Activated CD8-positive, alpha-beta memory T cell treated with anti-CD3 and anti-CD28 coated beads for 24 hours (primary cell): ENCODE measurements around the gene RLIM.
"Not testable (repeated sequence)": the region's sequence is repeated elsewhere in the genome, so short reads cannot be mapped to it uniquely, and the experiment has no call there.

ENCODE experiments used
- DNase-seq: peaks from one replicate; pipeline ENCODE4 v3.0.0-alpha.2; 2020

The RLIM gene

GRCh38 chrX:74614093-74614909 lies at the start of gene RLIM:
RLIM (minus strand) TSS chrX:74614624; CDS start chrX:74595977, 18,647 bp downstream.
- DNase-seq, result peak; percentile 91

- no peak for DNase-seq
These were observed 41.8 kb upstream of the RLIM start for GRCh38 chrX:74656079-74656745.

GRCh38 chrX:74654953-74655352 lies 40.5 kb upstream of the RLIM start:
- not testable (repeated sequence) for DNase-seq

- DNase-seq, result no peak
These were observed 22.4 kb upstream of the RLIM start for GRCh38 chrX:74636749-74637314.

GRCh38 chrX:74613370-74614092 lies 893 bp downstream of the RLIM start:
- DNase-seq, result peak; percentile 60

GRCh38 chrX:74606799-74607198 lies 7.6 kb downstream of the RLIM start:
- DNase-seq, result no peak

- DNase-seq, result no peak
These were observed 8.1 kb downstream of the RLIM start for GRCh38 chrX:74606342-74606741.

- DNase-seq, result no peak
These were observed 11.4 kb downstream of the RLIM start for GRCh38 chrX:74603040-74603439.

GRCh38 chrX:74602142-74602541 lies 12.3 kb downstream of the RLIM start:
- DNase-seq, result no peak

- DNase-seq, result no peak
These were observed 20.8 kb downstream of the RLIM start for GRCh38 chrX:74593593-74593992.

GRCh38 chrX:74585766-74586165 lies 28.7 kb downstream of the RLIM start:
- no peak for DNase-seq

- no peak for DNase-seq
These were observed 34.7 kb downstream of the RLIM start for GRCh38 chrX:74579597-74580198.

- no peak for DNase-seq
These were observed 36.3 kb downstream of the RLIM start for GRCh38 chrX:74578137-74578536.

GRCh38 chrX:74557378-74557777 lies 57.0 kb downstream of the RLIM start:
- no peak for DNase-seq

GRCh38 chrX:74551934-74552333 lies 62.5 kb downstream of the RLIM start:
- no peak for DNase-seq

GRCh38 chrX:74550295-74550802 lies 64.1 kb downstream of the RLIM start:
- peak; percentile 96 for DNase-seq

GRCh38 chrX:74546984-74547383 lies 67.4 kb downstream of the RLIM start:
- no peak for DNase-seq

GRCh38 chrX:74545880-74546523 lies 68.4 kb downstream of the RLIM start:
- no peak for DNase-seq

- no peak for DNase-seq
These were observed 73.7 kb downstream of the RLIM start for GRCh38 chrX:74540635-74541249.

GRCh38 chrX:74536832-74537371 lies 77.5 kb downstream of the RLIM start:
- no peak for DNase-seq

GRCh38 chrX:74536152-74536831 lies 78.1 kb downstream of the RLIM start:
- peak; percentile 72 for DNase-seq
